NOMO-1 treated with DMSO at 0.1 percent for 48 hours (cell line): Measurements from ENCODE around the gene SCD5.

Source experiments
- DNase-seq: peaks from one replicate; lab custom pipeline; 2025; ENCODE audit not compliant: unreplicated experiment; lab: John Stamatoyannopoulos, UW

SCD5 gene

GRCh38 chr4:82694892-82695291 lies 103.7 kb downstream of the SCD5 start:
- DNase-seq: no peak

GRCh38 chr4:82694046-82694445 lies 104.5 kb downstream of the SCD5 start:
- DNase-seq: no peak

- no peak for DNase-seq
Measured at GRCh38 chr4:82692101-82692780, 106.4 kb downstream of the SCD5 start.

- no peak for DNase-seq
Measured at GRCh38 chr4:82691431-82691830, 107.2 kb downstream of the SCD5 start.

- DNase-seq: no peak
Measured at GRCh38 chr4:82688091-82688795, 110.4 kb downstream of the SCD5 start.

GRCh38 chr4:82687531-82687930 lies 111.1 kb downstream of the SCD5 start:
- no peak for DNase-seq

GRCh38 chr4:82681754-82682153 lies 116.8 kb downstream of the SCD5 start:
- peak; percentile 73 for DNase-seq

GRCh38 chr4:82680834-82681233 lies 117.8 kb downstream of the SCD5 start:
- DNase-seq: no peak

- DNase-seq: no peak
Measured at GRCh38 chr4:82679531-82679930, 119.1 kb downstream of the SCD5 start.

- DNase-seq: no peak
Measured at GRCh38 chr4:82678051-82678450, 120.5 kb downstream of the SCD5 start.

- DNase-seq: no peak
Measured at GRCh38 chr4:82677327-82677726, 121.3 kb downstream of the SCD5 start.

- DNase-seq: no peak
Measured at GRCh38 chr4:82667761-82668480, 130.7 kb downstream of the SCD5 start.

GRCh38 chr4:82666970-82667665 lies 131.5 kb downstream of the SCD5 start:
- no peak for DNase-seq

- DNase-seq: no peak
Measured at GRCh38 chr4:82661181-82661992, 137.2 kb downstream of the SCD5 start.

- peak; percentile 93 for DNase-seq
Measured at GRCh38 chr4:82652062-82652461, 146.5 kb downstream of the SCD5 start.

- DNase-seq: no peak
Measured at GRCh38 chr4:82650868-82651267, 147.7 kb downstream of the SCD5 start.

- DNase-seq: no peak
Measured at GRCh38 chr4:82648356-82648755, 150.2 kb downstream of the SCD5 start.

- no peak for DNase-seq
Measured at GRCh38 chr4:82645936-82646565, 152.5 kb downstream of the SCD5 start.

GRCh38 chr4:82644734-82645126 lies 153.9 kb downstream of the SCD5 start:
- DNase-seq: no peak
